ENCODE results near the gene PTPRN2.

DNA sequence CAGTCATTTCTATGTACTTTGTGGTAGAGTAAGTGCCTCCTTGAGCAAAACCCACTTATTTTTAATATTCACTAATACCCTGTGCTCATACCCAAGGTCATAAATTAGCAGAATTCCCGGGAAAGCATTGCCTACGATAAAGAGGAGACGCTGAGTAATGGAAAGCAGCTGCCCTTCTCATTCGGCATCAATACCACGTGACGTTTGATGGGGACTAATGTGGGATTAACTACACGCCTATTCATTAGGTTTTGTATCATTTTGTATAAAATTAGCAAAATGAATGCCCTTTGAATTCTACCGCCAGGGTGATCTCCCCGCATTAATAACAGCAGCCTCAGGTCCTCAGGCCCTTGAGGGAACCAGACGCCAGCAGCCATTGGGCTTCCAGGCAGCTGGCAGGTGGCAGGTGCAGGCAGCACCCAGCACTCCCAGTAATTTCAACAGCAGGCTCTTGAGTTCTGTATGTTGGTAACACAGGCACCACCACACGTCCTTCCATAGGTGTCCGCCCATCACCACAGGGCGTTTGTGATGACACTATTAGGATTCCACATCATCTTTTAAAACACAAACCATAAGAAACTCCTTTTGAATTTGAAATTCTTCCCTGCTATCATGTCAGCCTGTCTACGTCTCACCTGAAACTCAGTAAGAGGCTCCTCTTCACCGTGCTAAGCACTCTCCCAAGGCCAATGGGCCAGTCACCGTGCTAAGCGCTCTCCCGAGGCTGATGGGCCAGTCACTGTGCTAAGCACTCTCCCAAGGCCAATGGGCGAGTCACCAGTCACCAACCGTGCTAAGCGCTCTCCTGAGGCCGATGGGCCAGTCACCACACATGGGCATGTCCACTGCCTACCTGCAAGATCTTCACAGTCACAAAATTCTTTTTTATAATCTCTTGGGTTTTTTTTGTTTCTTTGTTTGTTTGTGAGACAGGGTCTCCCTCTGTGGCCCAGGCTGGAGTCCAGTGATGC lies 509.4 kb downstream of the PTPRN2 start:
- TF ChIP-seq, protein P1, sequence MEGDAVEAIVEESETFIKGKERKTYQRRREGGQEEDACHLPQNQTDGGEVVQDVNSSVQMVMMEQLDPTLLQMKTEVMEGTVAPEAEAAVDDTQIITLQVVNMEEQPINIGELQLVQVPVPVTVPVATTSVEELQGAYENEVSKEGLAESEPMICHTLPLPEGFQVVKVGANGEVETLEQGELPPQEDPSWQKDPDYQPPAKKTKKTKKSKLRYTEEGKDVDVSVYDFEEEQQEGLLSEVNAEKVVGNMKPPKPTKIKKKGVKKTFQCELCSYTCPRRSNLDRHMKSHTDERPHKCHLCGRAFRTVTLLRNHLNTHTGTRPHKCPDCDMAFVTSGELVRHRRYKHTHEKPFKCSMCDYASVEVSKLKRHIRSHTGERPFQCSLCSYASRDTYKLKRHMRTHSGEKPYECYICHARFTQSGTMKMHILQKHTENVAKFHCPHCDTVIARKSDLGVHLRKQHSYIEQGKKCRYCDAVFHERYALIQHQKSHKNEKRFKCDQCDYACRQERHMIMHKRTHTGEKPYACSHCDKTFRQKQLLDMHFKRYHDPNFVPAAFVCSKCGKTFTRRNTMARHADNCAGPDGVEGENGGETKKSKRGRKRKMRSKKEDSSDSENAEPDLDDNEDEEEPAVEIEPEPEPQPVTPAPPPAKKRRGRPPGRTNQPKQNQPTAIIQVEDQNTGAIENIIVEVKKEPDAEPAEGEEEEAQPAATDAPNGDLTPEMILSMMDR (conservative IDR thresholded peaks at IDR 0.05; ENCODE audit: low read depth, low read length) = no peak
- TF ChIP-seq EZH2 (IDR thresholded peaks at IDR 0.05; ENCODE audit: borderline replicate concordance, low read depth, low read length, poor library complexity, severe bottlenecking) = no peak

All from A673 (cell line).